Mesendoderm (in vitro differentiated cells): Measurements from ENCODE around the gene OPCML.
A peak's percentile ranks its signal among the peaks of the same experiment; 100 is the strongest.

Experiments
- DNase-seq: peaks from one replicate; pipeline ENCODE4 v3.0.0; 2013
- H2AK5ac ChIP-seq: 2 replicates; pipeline ENCODE4 v1.6.1; 2013; ENCODE audit warnings: low read length, inconsistent platforms
- H2BK120ac ChIP-seq: 2 replicates; pipeline ENCODE4 v1.6.1; 2013; ENCODE audit warnings: low read depth, mild to moderate bottlenecking, low read length, moderate library complexity, mixed read lengths
- H2BK15ac ChIP-seq: replicated peaks from 2 replicates; pipeline ENCODE4 v1.6.1; 2013; ENCODE audit warnings: low read depth, mild to moderate bottlenecking, moderate library complexity
- H2BK5ac ChIP-seq: 2 replicates; pipeline ENCODE4 v1.6.1; 2013; ENCODE audit warnings: low read length, inconsistent platforms
- H3K18ac ChIP-seq: 2 replicates; pipeline ENCODE4 v1.6.1; 2013; ENCODE audit warnings: mild to moderate bottlenecking, low read length, mixed read lengths
- H3K23ac ChIP-seq: one replicate; pipeline ENCODE4 v1.6.1; 2013; ENCODE audit warnings: low read length
- H3K27ac ChIP-seq: 2 replicates; pipeline ENCODE4 v1.5.1; 2013; ENCODE audit warnings: low read depth, mild to moderate bottlenecking, inconsistent platforms, low read length, moderate library complexity
- H3K27me3 ChIP-seq: 2 replicates; pipeline ENCODE4 v1.6.1; 2013; ENCODE audit warnings: low read length, control low read depth, mild to moderate bottlenecking, inconsistent platforms; ENCODE audit not compliant: insufficient read depth, poor library complexity
- H3K36me3 ChIP-seq: 2 replicates; pipeline ENCODE4 v1.6.1; 2013; ENCODE audit warnings: low read length, inconsistent platforms; ENCODE audit not compliant: control insufficient read depth, insufficient read depth
- H3K4ac ChIP-seq: one replicate; pipeline ENCODE4 v1.6.1; 2013; ENCODE audit warnings: low read depth, mild to moderate bottlenecking, low read length, moderate library complexity
- H3K4me1 ChIP-seq: 2 replicates; pipeline ENCODE4 v1.6.1; 2013; ENCODE audit warnings: low read depth, low read length, inconsistent platforms; ENCODE audit not compliant: control insufficient read depth
- H3K4me2 ChIP-seq: 2 replicates; pipeline ENCODE4 v1.6.1; 2013; ENCODE audit warnings: low read length
- H3K4me3 ChIP-seq: 2 replicates; pipeline ENCODE4 v1.5.1; 2013; ENCODE audit warnings: mild to moderate bottlenecking, low read length
- H3K56ac ChIP-seq: one replicate; pipeline ENCODE4 v1.6.1; 2013; ENCODE audit warnings: low read length
- H3K79me1 ChIP-seq: 2 replicates; pipeline ENCODE4 v1.6.1; 2013; ENCODE audit warnings: low read length, inconsistent platforms
- H3K79me2 ChIP-seq: 2 replicates; pipeline ENCODE4 v1.6.1; 2013; ENCODE audit warnings: mild to moderate bottlenecking, low read length; ENCODE audit not compliant: control insufficient read depth, insufficient read depth
- H3K9ac ChIP-seq: 2 replicates; pipeline ENCODE4 v1.6.1; 2013; ENCODE audit warnings: low read length, inconsistent platforms
- H4K5ac ChIP-seq: one replicate; pipeline ENCODE4 v1.6.1; 2013; ENCODE audit warnings: low read length
- H4K8ac ChIP-seq: one replicate; pipeline ENCODE4 v1.6.1; 2013; ENCODE audit warnings: low read depth, mild to moderate bottlenecking, control low read depth, low read length, moderate library complexity
- WGBS: extraction: QIAGEN DNeasy Blood & Tissue Kit; methylation state at CpG from one replicate; pipeline ENCODE4 v1.1.7; 2013; ENCODE audit warnings: low lambda C conversion rate, missing lambda C conversion rate; ENCODE audit not compliant: insufficient coverage; ENCODE audit errors: extremely low coverage; 5-methylcytosine and 5-hydroxymethylcytosine counted together

OPCML gene

GRCh38 chr11:132976115-132976514 lies 556.2 kb downstream of the OPCML start:
- Histone ChIP-seq H3K4me1 (no peaks in the 10 kb centered on the region), H2BK120ac (no peak overlapping the region), H3K79me1 (no peaks in the 10 kb centered on the region), H2BK15ac (no peak overlapping the region), H3K4ac (no peak overlapping the region), H3K36me3 (no peaks in the 10 kb centered on the region), H3K18ac (no peak overlapping the region), H3K79me2 (no peaks in the 10 kb centered on the region), H2BK5ac (no peak overlapping the region), H3K4me2 (no peak overlapping the region), H4K8ac (no peak overlapping the region), H3K23ac (no peak overlapping the region), H4K5ac (no peak overlapping the region), H3K27me3 (no peaks in the 10 kb centered on the region), H3K27ac (no peak overlapping the region), H3K9ac (no peak overlapping the region), H3K4me3 (no peak overlapping the region), H2AK5ac (no peak overlapping the region), H3K56ac (no peak overlapping the region)
- DNase-seq = no peak
- WGBS = no CpG with 5 or more reads among the region's 5 CpGs

GRCh38 chr11:132973686-132974085 lies 558.6 kb downstream of the OPCML start:
- no peak overlapping the region for H4K5ac ChIP-seq
- no CpG with 5 or more reads among the region's 6 CpGs for WGBS
- no peak overlapping the region for H4K8ac ChIP-seq
- H3K4me1 ChIP-seq = no peaks in the 10 kb centered on the region
- no peak overlapping the region for H2BK5ac ChIP-seq
- no peak overlapping the region for H3K4me3 ChIP-seq
- H3K9ac ChIP-seq = no peak overlapping the region
- H3K79me2 ChIP-seq = no peaks in the 10 kb centered on the region
- H2AK5ac ChIP-seq = no peak overlapping the region
- no peak overlapping the region for H3K56ac ChIP-seq
- no peaks in the 10 kb centered on the region for H3K79me1 ChIP-seq
- DNase-seq = peak; percentile 54
- no peak overlapping the region for H2BK15ac ChIP-seq
- H3K4ac ChIP-seq = no peak overlapping the region
- H3K4me2 ChIP-seq = no peak overlapping the region
- no peak overlapping the region for H3K18ac ChIP-seq
- no peaks in the 10 kb centered on the region for H3K27me3 ChIP-seq
- no peak overlapping the region for H2BK120ac ChIP-seq
- no peak overlapping the region for H3K23ac ChIP-seq
- no peak overlapping the region for H3K27ac ChIP-seq
- no peaks in the 10 kb centered on the region for H3K36me3 ChIP-seq

DNA sequence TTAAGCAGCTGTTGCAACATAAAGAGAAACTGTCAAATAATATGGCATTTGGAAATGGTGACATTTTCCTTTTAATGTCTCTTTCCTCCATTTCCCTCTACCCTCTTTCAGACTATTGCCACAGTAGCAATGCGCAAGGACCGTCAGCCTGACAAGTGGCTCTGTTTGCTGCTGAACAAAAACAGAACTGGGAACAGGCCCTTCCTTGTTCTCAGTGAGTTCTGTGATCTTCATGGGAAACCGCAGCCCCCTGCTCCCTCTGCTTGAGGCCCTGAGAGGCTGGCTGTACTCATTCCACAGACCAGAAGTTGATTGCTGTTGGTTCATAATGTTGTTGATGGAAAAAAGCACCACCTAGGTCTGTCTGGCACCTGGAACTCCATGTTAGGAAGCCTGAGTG lies 559.7 kb downstream of the OPCML start:
- H3K23ac ChIP-seq = no peak overlapping the region
- no peaks in the 10 kb centered on the region for H3K79me2 ChIP-seq
- WGBS = no CpG with 5 or more reads among the region's 3 CpGs
- H4K5ac ChIP-seq = no peak overlapping the region
- H3K9ac ChIP-seq = no peak overlapping the region
- no peak overlapping the region for H4K8ac ChIP-seq
- no peak overlapping the region for H3K27ac ChIP-seq
- no peaks in the 10 kb centered on the region for H3K27me3 ChIP-seq
- no peak overlapping the region for H3K4me2 ChIP-seq
- no peak overlapping the region for H2AK5ac ChIP-seq
- H3K4ac ChIP-seq = no peak overlapping the region
- H3K4me3 ChIP-seq = no peak overlapping the region
- H2BK15ac ChIP-seq = no peak overlapping the region
- no peaks in the 10 kb centered on the region for H3K4me1 ChIP-seq
- DNase-seq = no peak
- H3K18ac ChIP-seq = no peak overlapping the region
- no peaks in the 10 kb centered on the region for H3K79me1 ChIP-seq
- no peak overlapping the region for H2BK120ac ChIP-seq
- no peaks in the 10 kb centered on the region for H3K36me3 ChIP-seq
- H3K56ac ChIP-seq = no peak overlapping the region
- no peak overlapping the region for H2BK5ac ChIP-seq

DNA sequence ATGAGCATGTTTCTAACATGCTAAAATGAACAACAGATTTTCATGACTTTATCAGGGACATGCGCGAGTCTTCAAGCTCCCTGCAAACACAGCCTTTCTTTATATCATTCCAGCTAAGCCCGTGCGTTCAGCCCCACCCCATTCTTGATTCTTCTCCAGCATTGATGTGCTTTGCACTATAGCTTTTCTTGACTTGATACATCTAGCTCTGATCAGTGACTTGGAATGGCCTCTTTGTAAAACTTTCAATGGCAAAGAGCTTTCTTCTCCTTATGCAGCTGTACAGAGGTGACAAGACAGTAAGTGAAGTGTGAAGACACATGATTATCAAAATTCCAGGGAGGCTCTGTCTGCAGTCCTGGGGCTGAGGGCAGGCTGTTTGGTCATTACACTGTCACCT lies 561.0 kb downstream of the OPCML start:
- no peak overlapping the region for H2BK5ac ChIP-seq
- no peak overlapping the region for H4K8ac ChIP-seq
- no CpG with 5 or more reads among the region's 4 CpGs for WGBS
- H3K36me3 ChIP-seq = no peaks in the 10 kb centered on the region
- H3K56ac ChIP-seq = no peak overlapping the region
- H2BK120ac ChIP-seq = no peak overlapping the region
- no peak overlapping the region for H3K9ac ChIP-seq
- H4K5ac ChIP-seq = no peak overlapping the region
- H3K79me2 ChIP-seq = no peaks in the 10 kb centered on the region
- H3K4me3 ChIP-seq = no peak overlapping the region
- H3K27ac ChIP-seq = no peak overlapping the region
- no peak overlapping the region for H3K4ac ChIP-seq
- DNase-seq = no peak
- no peak overlapping the region for H3K4me2 ChIP-seq
- H3K4me1 ChIP-seq = no peaks in the 10 kb centered on the region
- H3K79me1 ChIP-seq = no peaks in the 10 kb centered on the region
- no peak overlapping the region for H3K18ac ChIP-seq
- no peak overlapping the region for H3K23ac ChIP-seq
- no peak overlapping the region for H2AK5ac ChIP-seq
- H3K27me3 ChIP-seq = no peaks in the 10 kb centered on the region
- no peak overlapping the region for H2BK15ac ChIP-seq

DNA sequence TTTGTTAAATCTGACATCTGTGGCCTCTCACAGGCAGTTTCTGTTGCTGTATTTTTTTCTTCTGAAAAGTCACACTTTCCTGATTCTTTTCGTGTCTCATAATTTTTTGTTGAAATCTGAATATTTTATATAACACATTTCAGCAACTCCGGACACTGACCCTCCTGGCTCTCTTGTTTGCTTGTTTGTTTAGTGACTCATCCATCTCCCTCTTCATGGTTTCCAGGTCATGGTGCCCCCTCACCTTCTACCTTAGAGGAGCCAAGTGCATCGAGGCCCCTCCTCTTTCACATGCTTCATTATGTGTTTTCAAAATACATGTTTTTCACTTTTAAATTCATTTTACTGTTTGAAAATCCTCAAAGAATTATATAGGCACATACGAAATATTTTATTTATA lies 562.4 kb downstream of the OPCML start:
- no peak overlapping the region for H3K27ac ChIP-seq
- no peaks in the 10 kb centered on the region for H3K27me3 ChIP-seq
- DNase-seq = no peak
- H3K9ac ChIP-seq = no peak overlapping the region
- no peak overlapping the region for H4K5ac ChIP-seq
- H3K79me2 ChIP-seq = no peaks in the 10 kb centered on the region
- H3K4me1 ChIP-seq = no peaks in the 10 kb centered on the region
- no peak overlapping the region for H3K4ac ChIP-seq
- H3K4me3 ChIP-seq = no peak overlapping the region
- 100% methylated on average over 1 of the region's 4 CpGs for WGBS
- H2BK15ac ChIP-seq = no peak overlapping the region
- no peak overlapping the region for H2BK120ac ChIP-seq
- H3K79me1 ChIP-seq = no peaks in the 10 kb centered on the region
- no peak overlapping the region for H4K8ac ChIP-seq
- no peak overlapping the region for H3K18ac ChIP-seq
- H2AK5ac ChIP-seq = no peak overlapping the region
- H3K4me2 ChIP-seq = no peak overlapping the region
- no peak overlapping the region for H3K56ac ChIP-seq
- H2BK5ac ChIP-seq = no peak overlapping the region
- no peaks in the 10 kb centered on the region for H3K36me3 ChIP-seq
- H3K23ac ChIP-seq = no peak overlapping the region

DNA sequence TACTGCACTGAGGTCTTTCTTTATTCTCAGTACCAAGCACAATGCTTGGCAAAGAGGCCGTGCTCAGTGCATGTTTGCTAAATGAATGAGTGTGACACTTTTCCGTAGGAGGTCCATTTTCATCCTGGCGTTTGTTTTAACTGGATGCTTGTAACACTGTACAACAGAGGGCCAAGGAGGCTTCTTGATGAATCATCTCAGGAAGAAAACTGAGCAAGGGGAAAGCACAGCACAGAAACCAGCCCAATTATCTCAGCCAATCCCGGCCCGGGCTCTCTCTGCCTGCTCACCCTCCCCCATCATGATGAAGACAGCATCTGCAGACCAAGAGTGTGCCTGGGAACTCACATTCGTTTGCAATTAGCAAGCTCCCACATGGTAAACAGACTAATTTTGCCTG lies 570.3 kb downstream of the OPCML start:
- H3K4me1 ChIP-seq = no peaks in the 10 kb centered on the region
- no peaks in the 10 kb centered on the region for H3K79me2 ChIP-seq

More for the DNA sequence above, 570.3 kb downstream of the OPCML start:
- no peaks in the 10 kb centered on the region for H3K27me3 ChIP-seq
- H2BK120ac ChIP-seq = no peak overlapping the region
- no CpG with 5 or more reads among the region's 6 CpGs for WGBS
- H2BK15ac ChIP-seq = no peak overlapping the region
- H3K4ac ChIP-seq = no peak overlapping the region
- no peak for DNase-seq
- H4K5ac ChIP-seq = no peak overlapping the region
- H3K18ac ChIP-seq = no peak overlapping the region
- H2AK5ac ChIP-seq = no peak overlapping the region
- no peak overlapping the region for H3K56ac ChIP-seq
- no peak overlapping the region for H3K23ac ChIP-seq
- no peaks in the 10 kb centered on the region for H3K79me1 ChIP-seq
- no peak overlapping the region for H3K4me2 ChIP-seq
- H3K27ac ChIP-seq = no peak overlapping the region
- no peak overlapping the region for H4K8ac ChIP-seq
- H3K4me3 ChIP-seq = no peak overlapping the region
- H3K36me3 ChIP-seq = no peaks in the 10 kb centered on the region
- H2BK5ac ChIP-seq = no peak overlapping the region
- no peak overlapping the region for H3K9ac ChIP-seq
